Common myeloid progenitor, CD34-positive (primary cell): ENCODE results near the gene ZBTB22.

Experiments
- CTCF ChIA-PET: fragments of 350-600 bp; sonication (Branson Sonifier 250); formaldehyde crosslinking; loops from one replicate; lab custom pipeline; 2021; ENCODE audit warnings: antibody characterized with exemption; lab: Charles Lee
- POLR2A ChIA-PET: fragments of 350-600 bp; sonication (Branson Sonifier 250); formaldehyde crosslinking; loops from one replicate; lab custom pipeline; 2021; ENCODE audit warnings: antibody characterized with exemption; lab: Charles Lee
- DNase-seq, 3 donors: peaks; one replicate each; pipeline versions ENCODE4 v3.0.0 to v3.0.0-alpha.2; 2013
- H3K27ac ChIP-seq, 2 experiments: 1 replicate in 1 of 2; 2 replicates in 1 of 2; pipeline ENCODE4 v1.7.0; 2013; ENCODE audit warnings: inconsistent platforms in 2 of 2, low read length in 2 of 2, mild to moderate bottlenecking in 2 of 2, low read depth in 1 of 2, moderate library complexity in 1 of 2; ENCODE audit not compliant: severe bottlenecking in 2 of 2, insufficient read depth in 1 of 2, poor library complexity in 1 of 2
- H3K27me3 ChIP-seq, 5 experiments: replicated peaks in 2 of 5; 1 replicate in 3 of 5; 2 replicates in 2 of 5; pipeline versions ENCODE4 v1.6.1 to v1.7.0; 2013; ENCODE audit warnings: low read length in 4 of 5, mild to moderate bottlenecking in 2 of 5, moderate library complexity in 2 of 5, inconsistent platforms in 1 of 5; ENCODE audit not compliant: insufficient read depth in 5 of 5, control insufficient read depth in 4 of 5
- H3K36me3 ChIP-seq, 4 experiments: 1 replicate in 2 of 4; 2 replicates in 2 of 4; pipeline versions ENCODE4 v1.6.1 to v1.7.0; 2013; ENCODE audit warnings: low read length in 3 of 4, control low read depth in 1 of 4, mild to moderate bottlenecking in 1 of 4; ENCODE audit not compliant: control insufficient read depth in 4 of 4, insufficient read depth in 4 of 4
- H3K4me1 ChIP-seq, 4 experiments: 1 replicate in 3 of 4; 2 replicates in 1 of 4; pipeline versions ENCODE4 v1.6.1 to v1.7.1; 2013; ENCODE audit warnings: low read length in 3 of 4, mild to moderate bottlenecking in 3 of 4, control low read depth in 1 of 4, inconsistent platforms in 1 of 4, moderate library complexity in 1 of 4; ENCODE audit not compliant: control insufficient read depth in 4 of 4, insufficient read depth in 4 of 4; ENCODE audit errors: control extremely low read depth in 1 of 4
- H3K4me3 ChIP-seq, 7 experiments: 1 replicate in 4 of 7; 2 replicates in 3 of 7; pipeline versions ENCODE4 v1.5.1 to v1.7.0; 2013; ENCODE audit warnings: mild to moderate bottlenecking in 7 of 7, low read length in 6 of 7, moderate library complexity in 6 of 7, inconsistent platforms in 2 of 7, low read depth in 2 of 7, control low read depth in 1 of 7; ENCODE audit not compliant: insufficient read depth in 4 of 7, control insufficient read depth in 1 of 7; ENCODE audit errors: extremely low read depth in 1 of 7
- H3K9me3 ChIP-seq, 5 experiments: 1 replicate in 4 of 5; 2 replicates in 1 of 5; pipeline versions ENCODE4 v1.6.1 to v1.7.1; 2013; ENCODE audit warnings: low read length in 4 of 5, mild to moderate bottlenecking in 2 of 5, inconsistent platforms in 1 of 5, low read depth in 1 of 5, moderate library complexity in 1 of 5; ENCODE audit not compliant: control insufficient read depth in 4 of 5, insufficient read depth in 2 of 5; ENCODE audit errors: control extremely low read depth in 1 of 5
- WGBS: methylation state at CpG from one replicate; pipeline ENCODE4 v1.1.5; 2013; ENCODE audit not compliant: insufficient coverage; 5-methylcytosine and 5-hydroxymethylcytosine counted together

The ZBTB22 gene

GRCh38 chr6:33280539-33280938 is 37.0 kb downstream of the ZBTB22 start:
- H3K9me3 ChIP-seq = no peaks in the 10 kb centered on the region
- H3K27me3 ChIP-seq = no peaks in the 10 kb centered on the region
- 93% methylated on average over 6 of the region's 6 CpGs for WGBS
- peaks cover 0 to 74% (median 56%) of the 10 kb centered on the region in 4 experiments for H3K36me3 ChIP-seq
- CTCF ChIA-PET = interaction anchor here (0.8 to 9.7 kb wide), 12 partner anchors 10 to 129 kb away, joined by 3 to 96 read pairs (median 5); partner anchors contain the start of genes PFDN6, RGL2 and WDR46
- H3K27ac ChIP-seq = peak overlapping the region in 1 of 2 experiments; percentile 35
- no peak overlapping the region for H3K4me3 ChIP-seq
- peaks cover 2 to 39% (median 30%) of the 10 kb centered on the region in 4 experiments for H3K4me1 ChIP-seq
- no peak for DNase-seq
- POLR2A ChIA-PET = interaction anchor here (0.6 to 1.6 kb wide), 2 partner anchors 9 to 116 kb away, joined by 4 to 5 read pairs; partner anchors contain the start of genes PFDN6 and WDR46

DNA sequence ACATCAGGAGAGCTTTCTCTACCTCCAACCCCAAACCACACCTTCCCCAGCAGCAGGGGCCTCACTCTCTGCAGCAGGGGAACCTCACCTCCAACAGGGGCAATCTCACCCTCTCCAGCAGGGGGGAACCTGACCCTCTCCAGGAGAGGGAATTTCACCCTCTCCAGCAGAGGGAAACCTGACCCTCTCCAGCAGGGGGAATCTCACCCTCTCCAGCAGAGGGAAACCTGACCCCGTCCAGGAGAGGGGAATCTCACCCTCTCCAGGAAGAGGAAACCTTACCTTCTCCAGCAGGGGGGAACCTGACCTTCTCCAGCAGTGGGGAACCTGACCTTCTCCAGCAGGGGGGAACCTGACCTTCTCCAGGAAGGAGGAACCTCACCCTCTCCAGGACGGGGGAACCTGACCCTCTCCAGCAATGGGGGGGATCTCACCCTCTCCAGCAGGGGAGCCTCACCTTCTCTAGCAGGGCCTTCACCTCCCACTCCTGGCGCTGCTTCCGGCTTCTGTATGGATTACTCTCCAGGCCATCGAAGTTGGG is 37.5 kb downstream of the ZBTB22 start:
- Histone ChIP-seq H3K27me3 (no peaks in the 10 kb centered on the region), H3K9me3 (no peaks in the 10 kb centered on the region), H3K36me3 (peaks cover 0 to 75% (median 56%) of the 10 kb centered on the region in 4 experiments), H3K27ac (peak overlapping the region in 1 of 2 experiments; percentile 35), H3K4me3 (no peak overlapping the region), H3K4me1 (peaks cover 2 to 44% (median 35%) of the 10 kb centered on the region in 4 experiments)
- WGBS = 60% methylated on average over 4 of the region's 5 CpGs
- peak; percentile 79 to 93 (median 86) for DNase-seq
- POLR2A ChIA-PET = interaction anchor here (1.6 kb wide), 1 partner anchor 9 kb away, joined by 5 read pairs; the partner anchor contains the start of genes PFDN6 and WDR46
- CTCF ChIA-PET = interaction anchor here (0.7 to 9.7 kb wide), 15 partner anchors 10 to 151 kb away, joined by 3 to 96 read pairs (median 5); partner anchors contain the start of genes PFDN6, RGL2, TAPBP and WDR46

- WGBS = 100% methylated on average over 3 of the region's 13 CpGs
- CTCF ChIA-PET = interaction anchor here (0.7 to 9.7 kb wide), 11 partner anchors 10 to 152 kb away, joined by 3 to 96 read pairs (median 4); partner anchors contain the start of genes PFDN6, RGL2, TAPBP and WDR46
- POLR2A ChIA-PET = interaction anchor here (1.6 kb wide), 1 partner anchor 10 kb away, joined by 5 read pairs; the partner anchor contains the start of genes PFDN6 and WDR46
- no peak for DNase-seq
- H3K36me3 ChIP-seq = peaks cover 0 to 77% (median 56%) of the 10 kb centered on the region in 4 experiments
- H3K27me3 ChIP-seq = no peaks in the 10 kb centered on the region
- no peak overlapping the region for H3K4me3 ChIP-seq
- H3K9me3 ChIP-seq = no peaks in the 10 kb centered on the region
- peaks cover 2 to 52% (median 41%) of the 10 kb centered on the region in 4 experiments for H3K4me1 ChIP-seq
- no peak overlapping the region for H3K27ac ChIP-seq
Observed at GRCh38 chr6:33279257-33279695, 38.3 kb downstream of the ZBTB22 start.

DNA sequence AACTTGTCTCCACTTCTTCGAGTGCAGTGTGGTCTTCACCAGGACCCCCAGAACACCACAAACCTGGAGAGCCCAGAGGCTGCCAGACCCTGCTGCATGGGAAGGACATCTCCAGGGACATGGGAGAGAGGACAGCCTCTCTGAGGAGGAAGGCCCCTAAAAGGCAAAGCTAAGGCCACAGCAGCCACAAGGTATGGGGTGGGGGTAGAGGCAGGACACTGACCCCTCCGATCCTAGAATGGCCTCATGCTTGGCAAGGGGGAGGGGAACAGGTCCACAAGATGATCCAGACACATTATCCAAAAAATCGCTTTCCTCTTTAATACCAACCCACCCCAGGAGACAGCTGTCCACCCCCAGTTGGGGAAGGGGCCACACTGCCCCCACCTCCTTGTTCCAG is 38.7 kb downstream of the ZBTB22 start:
- CTCF ChIA-PET = interaction anchor here (0.8 to 9.7 kb wide), 9 partner anchors 11 to 157 kb away, joined by 3 to 96 read pairs (median 12); partner anchors contain the start of genes PFDN6, RGL2, TAPBP and WDR46
- 83% methylated on average over 1 of the region's 3 CpGs for WGBS
- Histone ChIP-seq H3K4me1 (peaks cover 2 to 57% (median 46%) of the 10 kb centered on the region in 4 experiments), H3K27me3 (no peaks in the 10 kb centered on the region), H3K27ac (no peak overlapping the region), H3K36me3 (peaks cover 0 to 80% (median 55%) of the 10 kb centered on the region in 4 experiments), H3K4me3 (no peak overlapping the region), H3K9me3 (no peaks in the 10 kb centered on the region)
- POLR2A ChIA-PET = interaction anchor here (2.6 kb wide), 1 partner anchor 21 kb away, joined by 14 read pairs; no protein-coding TSS in a partner anchor
- no peak for DNase-seq

DNA sequence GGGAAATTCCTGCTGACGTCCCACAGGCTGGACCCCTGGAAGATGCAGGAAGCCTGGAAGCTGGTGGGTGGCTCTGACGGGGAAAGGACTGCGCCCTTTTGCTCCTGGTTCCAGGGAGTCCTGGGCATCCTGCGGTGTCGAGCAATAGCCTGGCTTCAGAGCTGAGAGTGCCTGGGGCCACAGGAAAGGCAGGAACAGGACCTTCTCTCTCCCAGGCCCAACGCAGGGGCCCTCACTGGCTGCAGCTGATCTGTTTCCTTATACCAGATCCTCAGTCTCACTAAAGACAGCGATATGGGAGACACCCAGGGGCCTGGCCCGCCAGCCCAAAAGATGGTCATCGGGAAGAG is 39.2 kb downstream of the ZBTB22 start:
- WGBS = 90% methylated on average over 9 of the region's 9 CpGs
- H3K36me3 ChIP-seq = peaks cover 1 to 83% (median 55%) of the 10 kb centered on the region in 4 experiments
- H3K4me3 ChIP-seq = peak overlapping the region in 3 of 7 experiments; percentile 68 to 88 (median 82)
- POLR2A ChIA-PET = interaction anchor here (1.1 to 2.6 kb wide), 2 partner anchors 19 to 21 kb away, joined by 3 to 14 read pairs; no protein-coding TSS in a partner anchor
- no peaks in the 10 kb centered on the region for H3K9me3 ChIP-seq
- H3K4me1 ChIP-seq = peaks cover 4 to 61% (median 50%) of the 10 kb centered on the region in 4 experiments
- CTCF ChIA-PET = interaction anchor here (0.8 to 9.7 kb wide), 8 partner anchors 11 to 157 kb away, joined by 3 to 96 read pairs (median 12); partner anchors contain the start of genes PFDN6, RGL2, TAPBP and WDR46
- no peaks in the 10 kb centered on the region for H3K27me3 ChIP-seq
- H3K27ac ChIP-seq = no peak overlapping the region
- no peak for DNase-seq

GRCh38 chr6:33277663-33278391 is 39.7 kb downstream of the ZBTB22 start:
- CTCF ChIA-PET = interaction anchor here (0.6 to 9.7 kb wide), 20 partner anchors 11 to 203 kb away, joined by 3 to 96 read pairs (median 3); partner anchors contain the start of genes PFDN6, RGL2, TAPBP and WDR46
- 22% methylated on average over 30 of the region's 39 CpGs for WGBS
- peak overlapping the region in 1 of 2 experiments; percentile 67 for H3K27ac ChIP-seq
- H3K36me3 ChIP-seq = peaks cover 3 to 86% (median 53%) of the 10 kb centered on the region in 4 experiments
- DNase-seq = peak in 2 of 3 donors; percentile 27 to 46
- H3K27me3 ChIP-seq = no peaks in the 10 kb centered on the region
- H3K4me1 ChIP-seq = peaks cover 7 to 66% (median 55%) of the 10 kb centered on the region in 4 experiments
- peak overlapping the region; percentile 59 to 88 (median 72) for H3K4me3 ChIP-seq
- no peaks in the 10 kb centered on the region for H3K9me3 ChIP-seq
- POLR2A ChIA-PET = interaction anchor here (0.9 to 2.6 kb wide), 5 partner anchors 11 to 36 kb away, joined by 3 to 14 read pairs (median 4); partner anchors contain the start of genes PFDN6, TAPBP and WDR46
